HUES48 (cell line): Measurements from ENCODE around the gene DMRTC2.
"Not testable (repeated sequence)": the region's sequence is repeated elsewhere in the genome, so short reads cannot be mapped to it uniquely, and the experiment has no call there.

ENCODE experiments used
- H3K27ac ChIP-seq: one replicate; pipeline ENCODE4 v1.7.0; 2013; ENCODE audit warnings: low read depth, low read length, inconsistent platforms
- H3K27me3 ChIP-seq: 2 replicates; pipeline ENCODE4 v1.6.1; 2013; ENCODE audit warnings: mild to moderate bottlenecking, low read length; ENCODE audit not compliant: control insufficient read depth, insufficient read depth
- H3K36me3 ChIP-seq: 2 replicates; pipeline ENCODE4 v1.6.1; 2013; ENCODE audit warnings: low read length; ENCODE audit not compliant: control insufficient read depth, insufficient read depth
- H3K4me1 ChIP-seq: 2 replicates; pipeline ENCODE4 v1.6.1; 2013; ENCODE audit warnings: mild to moderate bottlenecking, low read length; ENCODE audit not compliant: control insufficient read depth, insufficient read depth
- H3K4me3 ChIP-seq: 2 replicates; pipeline ENCODE4 v1.5.1; 2013; ENCODE audit warnings: mild to moderate bottlenecking, low read depth, low read length
- H3K9ac ChIP-seq: 2 replicates; pipeline ENCODE4 v1.6.1; 2013; ENCODE audit warnings: mild to moderate bottlenecking, low read depth, low read length, moderate library complexity
- H3K9me3 ChIP-seq: 2 replicates; pipeline ENCODE4 v1.6.1; 2013; ENCODE audit warnings: low read length; ENCODE audit not compliant: control insufficient read depth, insufficient read depth

Gene DMRTC2

DNA sequence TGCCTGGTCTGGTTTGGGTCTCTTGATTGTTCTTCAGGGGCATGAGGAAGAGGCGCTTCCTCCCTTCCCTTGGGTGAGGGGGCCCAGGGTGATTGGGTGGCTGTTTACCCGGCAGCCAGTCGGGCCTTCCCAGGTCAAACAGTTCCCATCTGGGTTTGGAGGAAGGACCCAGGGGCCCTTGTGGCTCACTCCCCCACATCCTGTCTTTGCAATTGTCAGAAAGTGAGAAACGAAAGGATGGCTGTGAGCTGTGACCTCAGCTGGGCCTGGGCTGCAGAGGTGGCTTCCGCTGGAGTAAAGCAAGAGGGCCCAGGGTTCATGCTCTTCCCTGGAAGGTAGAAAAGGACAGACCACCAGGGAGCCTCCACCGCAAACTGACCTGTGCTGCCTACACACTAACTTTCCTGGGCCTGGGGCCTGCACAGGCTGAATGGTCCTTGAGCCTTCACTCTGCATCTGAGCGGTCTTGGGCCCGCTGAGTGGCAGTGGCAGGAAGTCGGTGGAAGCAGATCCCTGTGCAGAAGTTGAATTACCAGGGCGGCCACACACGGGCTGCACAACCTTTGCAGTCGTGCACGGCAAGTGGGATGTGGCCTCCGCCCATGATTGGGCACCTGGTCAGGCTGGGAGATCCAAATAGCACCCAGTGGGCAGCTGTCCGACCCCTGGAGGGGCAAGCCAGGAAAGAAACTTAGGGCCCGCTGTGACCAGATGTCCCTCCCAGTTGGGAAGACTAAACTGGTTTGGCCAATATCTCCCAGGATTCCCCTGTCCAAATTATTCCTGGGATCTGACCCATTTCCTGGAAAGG is 26.9 kb downstream of the DMRTC2 start:
- Histone ChIP-seq H3K9ac (no peak overlapping the region), H3K4me1 (no peaks in the 10 kb centered on the region), H3K27ac (peak overlapping the region; percentile 79), H3K36me3 (peaks cover 50% of the 10 kb centered on the region), H3K4me3 (no peak overlapping the region), H3K9me3 (no peaks in the 10 kb centered on the region), H3K27me3 (peaks cover under 1% of the 10 kb centered on the region; the same call in 1 of the 2 replicates)

GRCh38 chr19:41872384-41872774 is 27.5 kb downstream of the DMRTC2 start:
- Histone ChIP-seq H3K36me3 (peaks cover 45% of the 10 kb centered on the region), H3K27ac (peak overlapping the region; percentile 79), H3K9ac (no peak overlapping the region)

GRCh38 chr19:41872775-41873647 is 28.2 kb downstream of the DMRTC2 start:
- H3K9ac ChIP-seq, result no peak overlapping the region
- peak overlapping the region; percentile 79 for H3K27ac ChIP-seq
- H3K4me3 ChIP-seq, result no peak overlapping the region
- peaks cover 38% of the 10 kb centered on the region for H3K36me3 ChIP-seq
- H3K27me3 ChIP-seq, result peaks cover 3% of the 10 kb centered on the region; the same call in 1 of the 2 replicates
- H3K4me1 ChIP-seq, result no peaks in the 10 kb centered on the region; the same call in 1 of the 2 replicates
- no peaks in the 10 kb centered on the region for H3K9me3 ChIP-seq

More at GRCh38 chr19:41872384-41872774, 27.5 kb downstream of the DMRTC2 start:
- no peaks in the 10 kb centered on the region for H3K9me3 ChIP-seq
- no peak overlapping the region for H3K4me3 ChIP-seq
- H3K27me3 ChIP-seq, result peaks cover 3% of the 10 kb centered on the region; the same call in 1 of the 2 replicates
- no peaks in the 10 kb centered on the region; the same call in 1 of the 2 replicates for H3K4me1 ChIP-seq

DNA sequence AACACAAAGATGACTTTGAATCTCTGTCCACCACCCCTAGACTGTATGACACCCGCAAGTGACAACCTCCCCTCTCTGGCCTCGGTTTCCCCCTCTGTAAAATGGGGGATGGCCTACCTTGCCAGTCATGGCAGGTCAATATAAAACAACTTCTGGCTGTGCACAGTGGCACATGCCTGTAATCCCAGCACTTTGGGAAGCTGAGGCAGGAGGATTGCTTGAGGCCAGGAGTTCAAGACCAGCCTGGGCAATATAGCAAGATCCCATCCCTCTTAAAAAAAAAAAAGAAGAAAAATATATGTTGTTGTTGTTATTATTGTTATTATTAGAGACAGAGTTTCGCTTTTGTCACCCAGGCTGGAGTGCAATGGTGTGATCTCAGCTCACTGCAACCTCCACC is 31.1 kb downstream of the DMRTC2 start:
- not testable (repeated sequence) for H3K9ac ChIP-seq, H3K4me1 ChIP-seq, H3K4me3 ChIP-seq, H3K27me3 ChIP-seq, H3K27ac ChIP-seq, H3K9me3 ChIP-seq
- peaks cover 11% of the 10 kb centered on the region for H3K36me3 ChIP-seq

DNA sequence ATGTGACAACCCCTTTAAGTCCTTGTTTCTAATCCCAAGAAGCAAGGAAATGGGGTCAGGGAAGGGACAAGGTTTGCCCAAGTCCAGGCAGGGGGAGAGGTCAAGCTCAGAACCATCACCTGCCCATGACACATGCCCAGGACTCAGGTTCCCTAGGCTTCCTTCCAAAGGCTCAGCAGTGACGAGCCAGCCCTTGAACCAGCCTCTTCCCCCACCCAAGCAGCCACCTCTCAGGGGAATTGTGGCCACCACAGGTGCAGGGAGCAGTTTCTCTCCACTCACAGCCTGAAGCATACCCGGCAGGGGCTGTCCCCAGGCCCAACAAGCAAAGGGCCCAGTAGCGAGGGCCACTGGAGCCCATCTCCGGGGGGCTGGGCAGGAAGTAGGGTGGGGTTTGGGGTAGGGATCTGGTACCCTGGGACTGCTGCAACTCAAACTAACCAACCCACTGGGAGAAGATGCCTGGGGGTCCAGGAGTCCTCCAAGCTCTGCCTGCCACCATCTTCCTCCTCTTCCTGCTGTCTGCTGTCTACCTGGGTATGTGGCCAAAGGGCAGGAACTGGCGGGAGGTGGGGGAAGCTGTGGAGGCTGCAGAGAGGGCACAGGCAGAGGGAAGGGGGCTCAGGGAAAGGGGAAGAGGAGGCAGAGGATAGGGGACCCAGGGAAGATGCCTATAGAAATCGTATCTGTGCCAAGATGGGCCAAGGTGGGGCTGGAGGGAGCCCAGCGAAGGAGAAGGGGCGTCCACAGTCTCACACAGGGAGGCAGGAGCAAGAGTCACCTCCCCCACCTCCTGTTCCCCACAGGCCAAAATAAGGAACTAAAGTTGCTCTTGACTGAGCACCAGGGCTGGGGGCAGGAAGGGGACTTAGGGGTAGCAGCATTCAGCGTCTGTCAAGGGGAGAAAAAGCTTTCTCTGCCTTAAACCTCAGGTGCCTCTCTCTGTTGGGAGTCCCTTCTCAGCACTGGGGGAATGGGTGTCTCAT is 32.3 kb downstream of the DMRTC2 start, which contains the start of gene CD79A:
Gene CD79A, plus strand, starts transcription at position 433 of the 986 bp plus-strand sequence. Its CDS starts 26 bp downstream, at position 459.
- H3K27me3 ChIP-seq, result peaks cover 17% of the 10 kb centered on the region
- no peak within 1 kb of the TSS for H3K27ac ChIP-seq
- no peaks in the 10 kb centered on the region for H3K36me3 ChIP-seq
- H3K9me3 ChIP-seq, result no peaks in the 10 kb centered on the region
- no peak within 1 kb of the TSS for H3K4me3 ChIP-seq
- H3K4me1 ChIP-seq, result peaks cover under 1% of the 10 kb centered on the region; the same call in 1 of the 2 replicates
- H3K9ac ChIP-seq, result no peak within 1 kb of the TSS

DNA sequence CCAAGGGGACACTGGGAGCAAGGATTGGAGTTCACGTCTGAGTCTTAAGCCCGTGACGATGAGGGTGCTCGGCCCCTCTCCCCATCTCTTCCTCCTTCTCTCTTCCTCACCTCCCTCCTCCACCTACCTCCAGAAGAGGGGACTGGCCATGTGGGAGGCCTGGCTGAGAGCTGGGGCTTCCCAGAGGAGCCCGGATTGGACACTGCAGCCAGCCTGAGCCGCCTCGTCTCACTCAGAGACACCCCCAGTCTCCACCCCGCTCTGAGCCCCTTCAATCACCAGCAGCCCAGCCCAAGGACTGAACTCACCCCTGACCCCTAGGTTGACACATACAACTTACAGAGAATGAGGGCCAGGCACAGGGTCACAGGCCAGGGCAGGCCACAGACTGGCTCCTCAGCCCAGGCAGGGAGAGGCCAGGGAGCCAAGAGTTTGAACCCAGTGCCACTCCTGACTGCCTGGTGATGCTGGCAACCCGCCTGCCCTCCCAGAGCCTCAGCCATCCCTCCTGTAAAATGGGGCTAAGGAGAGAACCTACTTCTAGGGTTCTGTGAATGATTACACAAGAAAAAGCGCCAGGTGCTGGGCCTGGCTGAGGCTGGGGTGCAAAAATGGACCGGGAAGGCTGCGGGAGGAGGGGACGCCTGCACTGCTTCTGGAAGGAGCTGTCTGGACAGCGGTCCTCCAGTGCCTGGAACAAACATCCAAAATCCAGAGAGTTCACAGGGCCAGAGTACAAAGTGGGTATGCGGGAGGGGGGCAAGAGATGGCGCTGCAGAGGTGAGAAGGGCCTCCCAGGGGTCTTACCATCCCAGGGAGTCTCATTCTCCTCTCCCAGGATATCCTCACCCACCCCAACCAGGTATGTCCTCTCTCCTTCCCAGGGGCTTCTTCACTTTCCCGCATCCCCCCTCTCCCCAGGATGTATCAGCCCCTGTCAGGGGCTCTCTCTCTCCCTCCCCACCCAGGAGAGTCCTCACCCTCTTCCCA is 33.4 kb downstream of the DMRTC2 start:
- H3K4me3 ChIP-seq, result no peak overlapping the region
- peaks cover 26% of the 10 kb centered on the region for H3K27me3 ChIP-seq
- H3K9ac ChIP-seq, result no peak overlapping the region
- no peaks in the 10 kb centered on the region for H3K9me3 ChIP-seq
- no peaks in the 10 kb centered on the region for H3K36me3 ChIP-seq
- no peak overlapping the region for H3K27ac ChIP-seq
- peaks cover 6% of the 10 kb centered on the region; the same call in 1 of the 2 replicates for H3K4me1 ChIP-seq

DNA sequence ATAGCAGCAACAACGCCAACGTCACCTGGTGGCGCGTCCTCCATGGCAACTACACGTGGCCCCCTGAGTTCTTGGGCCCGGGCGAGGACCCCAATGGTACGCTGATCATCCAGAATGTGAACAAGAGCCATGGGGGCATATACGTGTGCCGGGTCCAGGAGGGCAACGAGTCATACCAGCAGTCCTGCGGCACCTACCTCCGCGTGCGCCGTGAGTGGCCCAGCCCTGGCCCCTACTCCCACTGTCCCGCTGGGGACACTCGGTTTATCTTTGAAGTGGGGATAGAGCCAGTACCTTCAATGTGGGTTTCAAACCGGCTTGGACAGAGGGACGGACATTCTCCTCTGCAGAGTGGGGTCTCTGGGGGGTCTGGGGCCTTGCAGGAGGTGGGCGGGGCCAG is 34.2 kb downstream of the DMRTC2 start:
- no peak overlapping the region for H3K9ac ChIP-seq
- H3K27me3 ChIP-seq, result peaks cover 29% of the 10 kb centered on the region
- H3K9me3 ChIP-seq, result no peaks in the 10 kb centered on the region
- no peak overlapping the region for H3K27ac ChIP-seq
- H3K36me3 ChIP-seq, result no peaks in the 10 kb centered on the region
- H3K4me1 ChIP-seq, result peaks cover 6% of the 10 kb centered on the region; the same call in 1 of the 2 replicates
- H3K4me3 ChIP-seq, result no peak overlapping the region

- H3K9me3 ChIP-seq, result no peaks in the 10 kb centered on the region
- peaks cover 29% of the 10 kb centered on the region for H3K27me3 ChIP-seq
- no peaks in the 10 kb centered on the region for H3K36me3 ChIP-seq
- H3K4me1 ChIP-seq, result peaks cover 9% of the 10 kb centered on the region; the same call in 1 of the 2 replicates
- no peak overlapping the region for H3K9ac ChIP-seq
- H3K4me3 ChIP-seq, result no peak overlapping the region
- no peak overlapping the region for H3K27ac ChIP-seq
Observed at GRCh38 chr19:41879670-41880328, 35.0 kb downstream of the DMRTC2 start.

DNA sequence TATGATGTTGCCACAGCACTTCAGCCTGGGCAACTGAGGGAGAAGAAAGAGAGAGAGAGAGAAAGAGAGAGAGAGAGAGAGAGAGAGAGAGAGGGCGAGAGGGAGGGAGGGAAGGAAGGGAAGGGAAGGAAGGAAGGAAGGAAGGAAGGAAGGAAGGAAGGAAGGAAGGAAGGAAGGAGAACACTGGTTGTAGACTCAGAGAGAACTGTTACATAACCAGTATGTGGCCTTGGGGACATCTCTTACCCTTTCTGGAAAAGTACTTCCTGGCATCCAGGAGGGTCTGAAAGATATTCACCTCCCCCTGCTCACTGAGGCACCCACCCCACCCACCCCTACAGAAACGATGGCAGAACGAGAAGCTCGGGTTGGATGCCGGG is 35.5 kb downstream of the DMRTC2 start:
- no peak overlapping the region for H3K27ac ChIP-seq
- H3K9me3 ChIP-seq, result no peaks in the 10 kb centered on the region
- H3K4me3 ChIP-seq, result no peak overlapping the region
- no peaks in the 10 kb centered on the region for H3K36me3 ChIP-seq
- no peak overlapping the region for H3K9ac ChIP-seq
- peaks cover 29% of the 10 kb centered on the region for H3K27me3 ChIP-seq
- H3K4me1 ChIP-seq, result peaks cover 9% of the 10 kb centered on the region; the same call in 1 of the 2 replicates
